HG03469 (cell line): ENCODE measurements around the gene KLHL42.
"Not testable (repeated sequence)": the region's sequence is repeated elsewhere in the genome, so short reads cannot be mapped to it uniquely, and the experiment has no call there.

Source experiments
- ATAC-seq: cut with Tn5 transposase; IDR thresholded peaks from one replicate; pipeline ENCODE4 v1.9.1; 2021; ENCODE audit warnings: mild to moderate bottlenecking, moderate library complexity, moderate number of reproducible peaks; ENCODE audit not compliant: unreplicated experiment

KLHL42 gene

DNA sequence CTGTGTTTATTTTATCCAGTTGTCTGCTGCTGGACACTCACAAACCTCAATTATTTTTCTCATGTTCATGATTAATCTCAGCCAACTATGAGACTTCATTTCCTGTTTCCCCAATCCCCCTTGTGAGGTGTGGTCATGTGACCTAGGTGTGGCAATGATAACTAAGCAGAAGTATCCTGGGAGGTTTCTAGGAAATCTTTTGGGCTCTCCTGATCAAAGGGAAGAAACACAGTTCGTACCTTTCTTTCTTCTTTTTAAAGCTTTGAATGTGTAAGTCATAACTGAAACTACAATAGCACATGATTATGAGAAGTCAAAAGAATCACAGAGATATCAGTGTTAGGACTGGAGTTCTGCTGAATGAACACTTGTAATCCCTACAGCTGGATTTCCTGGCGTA lies 34.4 kb downstream of the KLHL42 start:
- no peak for ATAC-seq

DNA sequence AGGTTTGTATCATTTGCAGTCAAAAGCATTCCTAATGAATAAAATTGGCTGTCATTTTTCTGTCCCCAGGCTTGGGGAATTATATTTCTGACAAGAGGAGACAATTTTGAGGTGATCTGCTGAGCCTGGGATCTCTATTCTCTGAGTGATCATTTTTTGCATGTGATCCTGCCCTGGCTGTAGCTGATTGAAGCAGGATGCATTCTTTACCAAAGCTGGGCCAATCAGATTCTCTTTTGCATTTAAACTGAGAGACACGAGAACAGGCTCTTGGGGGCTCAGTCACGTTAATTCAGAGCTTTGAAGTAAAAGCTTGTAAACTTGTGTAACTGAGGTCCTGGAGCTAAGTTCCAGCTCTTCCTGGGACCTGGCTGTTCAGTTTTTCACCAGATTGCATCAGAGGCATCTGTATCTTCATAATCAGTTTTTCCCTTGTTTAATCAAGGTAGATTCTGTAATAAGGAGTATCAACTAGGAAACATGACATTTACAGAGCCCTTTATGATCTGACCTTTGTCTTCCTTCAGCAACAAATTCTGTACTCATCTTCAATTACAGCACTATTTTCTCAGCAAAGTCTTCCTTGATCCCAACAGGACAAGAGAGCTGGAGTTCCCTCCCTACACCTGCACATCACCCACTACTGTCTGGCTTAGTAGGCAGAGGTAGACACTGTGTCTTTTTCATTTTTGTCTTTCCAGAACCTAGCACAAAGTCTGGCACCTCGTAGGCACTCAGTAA lies 35.0 kb downstream of the KLHL42 start:
- no peak for ATAC-seq

DNA sequence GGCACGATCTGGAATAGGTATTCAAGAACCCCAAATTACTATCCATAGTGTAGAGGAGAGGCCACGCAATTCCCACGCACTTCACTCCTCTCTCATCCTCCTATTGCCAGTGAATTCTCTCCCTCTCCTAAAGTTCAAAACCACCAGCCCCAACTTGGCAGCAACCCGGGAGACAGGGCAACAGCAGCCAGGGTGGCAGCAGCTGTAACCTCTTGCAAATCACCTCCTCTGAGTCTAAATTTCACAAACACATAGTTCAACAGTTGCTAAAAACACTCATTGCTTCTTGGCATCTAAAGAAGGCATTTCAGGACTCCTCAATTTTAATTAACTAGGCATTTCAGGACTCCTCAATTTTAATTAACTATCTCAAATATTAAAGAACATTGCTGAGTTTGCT lies 37.7 kb downstream of the KLHL42 start:
- ATAC-seq: no peak

DNA sequence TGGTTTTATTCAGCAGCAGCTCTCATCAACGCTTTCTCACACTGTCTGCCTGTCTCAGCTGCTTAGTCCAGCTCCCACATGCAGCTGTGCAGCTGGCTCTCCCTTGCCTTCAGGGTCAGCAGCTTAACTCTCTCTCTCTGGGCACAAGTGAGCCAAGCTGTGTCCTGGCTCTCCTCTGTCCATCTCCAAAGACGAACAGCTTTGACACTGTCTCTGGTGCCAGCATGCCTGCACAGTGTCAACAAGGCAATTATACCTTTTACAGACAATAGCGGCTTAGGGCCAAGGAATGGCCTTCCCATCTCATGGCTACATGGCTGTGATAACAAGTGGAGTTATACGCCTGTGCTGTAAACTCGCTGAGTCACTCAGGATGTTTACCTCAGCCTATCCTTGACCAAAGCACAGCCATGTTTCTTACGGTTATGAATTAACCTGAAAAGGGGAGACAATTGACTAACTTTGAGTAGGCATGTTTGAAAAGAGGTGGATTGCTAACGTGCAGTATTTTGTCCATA lies 38.4 kb downstream of the KLHL42 start:
- ATAC-seq: no peak

DNA sequence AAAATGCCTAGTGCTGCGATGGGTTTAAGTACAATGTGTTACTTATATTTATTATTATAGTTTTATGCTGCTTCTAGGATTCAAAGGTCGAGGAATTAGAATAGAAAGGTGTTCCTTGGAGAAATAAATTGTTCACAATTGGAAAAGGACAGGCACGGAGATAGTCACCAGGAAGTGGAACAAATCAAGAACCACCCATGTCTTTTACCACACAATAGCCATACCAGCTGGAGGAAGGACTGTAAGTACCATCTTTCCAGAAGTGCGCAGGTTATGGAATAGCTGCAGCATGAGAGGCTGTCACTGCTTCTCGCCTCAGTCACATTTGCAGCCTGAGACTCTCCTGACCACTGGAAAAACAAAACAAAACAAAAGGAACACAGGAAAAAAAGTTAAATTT lies 40.5 kb downstream of the KLHL42 start:
- ATAC-seq: no peak

DNA sequence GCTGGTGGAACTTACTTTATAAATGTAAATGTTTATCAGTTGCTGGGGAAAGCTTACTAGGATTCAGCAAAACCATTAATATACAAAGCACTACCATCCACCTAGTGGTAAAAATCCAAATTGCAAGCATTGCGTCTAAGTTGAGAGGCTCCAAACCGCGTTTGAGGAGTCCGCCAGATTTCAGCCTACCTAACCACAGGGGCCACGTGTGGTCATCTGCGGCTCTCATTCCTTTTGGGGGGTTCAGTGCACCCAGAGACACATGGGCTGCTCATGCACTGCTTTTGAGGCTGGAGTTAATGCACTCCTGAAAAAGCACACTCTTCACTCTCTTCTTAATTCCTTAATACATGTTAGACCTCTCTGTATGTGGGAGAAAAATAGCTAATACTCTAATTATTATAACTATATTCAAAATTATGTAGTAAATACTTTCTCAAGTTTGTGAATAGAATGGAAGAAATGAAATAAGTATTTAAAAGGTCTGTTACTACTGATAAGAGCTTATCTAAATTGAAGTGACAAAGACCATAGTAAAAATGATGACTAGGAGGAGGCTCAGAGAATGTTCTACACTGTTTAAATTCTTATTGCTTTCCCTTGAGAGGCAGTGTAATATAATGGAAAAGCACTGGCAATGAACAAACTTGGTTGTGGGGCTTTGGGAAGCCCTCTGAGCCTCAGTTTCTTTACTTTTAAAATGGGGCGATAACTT lies 41.4 kb downstream of the KLHL42 start:
- no peak for ATAC-seq

DNA sequence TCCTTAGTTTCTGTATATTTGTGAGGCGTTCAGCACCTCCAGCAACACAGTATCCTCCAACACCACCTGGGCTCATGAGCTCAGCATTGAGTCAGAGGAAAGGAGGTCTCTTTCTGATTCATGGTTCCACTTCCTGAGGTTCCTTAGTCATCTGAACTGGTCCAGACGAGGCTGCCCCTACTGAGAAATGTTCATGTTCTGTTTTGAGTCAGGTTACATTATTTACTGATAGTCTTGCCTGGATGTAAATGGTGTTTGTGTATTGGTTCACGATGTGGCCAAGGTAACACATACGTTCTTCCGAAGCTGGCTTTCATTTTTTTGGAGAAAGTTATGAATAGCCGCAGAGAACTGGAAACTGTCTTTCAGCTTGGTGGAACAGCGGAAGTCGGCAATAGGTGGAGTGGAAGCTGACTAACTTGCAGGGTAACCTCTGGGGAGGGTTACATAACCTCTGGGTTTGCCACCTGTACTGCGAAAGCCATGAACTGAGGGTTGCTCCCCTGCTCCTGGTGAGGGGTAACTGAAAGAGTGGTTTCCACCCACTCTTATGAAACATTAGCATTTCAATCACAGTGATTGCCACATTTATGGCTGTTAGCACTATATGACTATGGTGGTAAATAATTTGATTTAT lies 42.2 kb downstream of the KLHL42 start:
- ATAC-seq: peak; percentile 76

DNA sequence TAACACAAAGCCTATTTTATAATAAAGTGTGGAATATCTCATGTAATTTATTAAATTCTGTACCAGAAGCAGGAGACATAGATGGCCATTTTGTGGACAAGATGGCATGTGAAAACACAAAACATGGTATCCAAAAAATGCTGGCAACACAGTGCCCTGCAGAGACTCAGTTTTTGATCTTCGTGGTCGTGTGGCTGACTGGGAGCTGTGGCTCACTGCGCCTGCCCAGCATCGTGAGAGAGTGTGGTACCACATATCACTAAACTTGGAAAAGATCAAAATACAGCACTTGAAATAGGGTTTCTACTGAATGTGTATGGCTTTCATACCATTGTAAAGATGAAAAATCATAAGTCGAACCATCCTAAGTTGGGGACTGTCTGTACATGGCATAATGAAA lies 43.0 kb downstream of the KLHL42 start:
- no peak for ATAC-seq

DNA sequence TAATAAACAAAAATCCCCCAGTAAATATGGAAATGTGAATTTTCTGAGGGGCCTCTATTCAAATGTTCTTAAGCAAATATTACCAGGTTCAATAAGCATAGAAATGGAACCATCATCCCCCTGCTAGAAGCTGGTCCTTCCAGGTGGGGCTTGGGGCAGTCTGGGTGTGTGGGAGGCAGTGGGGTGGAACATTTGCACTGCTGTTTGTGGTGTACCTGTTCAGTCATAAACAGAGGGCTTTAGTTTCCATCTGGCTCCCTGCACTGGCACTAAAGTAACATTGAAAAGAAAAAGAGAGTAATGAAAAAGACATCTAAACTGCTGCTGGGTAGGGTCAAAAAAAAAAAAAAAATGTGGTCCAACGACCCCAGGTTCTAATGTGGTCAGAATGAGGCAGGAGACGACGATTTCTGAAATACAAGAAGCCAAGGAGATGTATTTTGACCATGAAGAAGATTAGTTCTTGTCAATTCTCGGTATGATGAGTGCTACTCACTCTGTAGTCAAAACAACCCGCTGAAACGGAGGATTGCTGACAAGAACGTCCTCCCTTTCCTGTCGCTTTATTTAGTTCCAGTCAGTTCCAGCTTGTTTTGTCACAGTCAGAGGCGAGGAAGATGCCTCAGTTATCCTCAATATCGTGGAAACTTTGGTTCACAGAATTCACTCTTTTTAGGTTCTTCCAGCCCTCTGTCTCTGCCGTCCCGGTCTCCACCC lies 44.3 kb downstream of the KLHL42 start:
- ATAC-seq: peak; percentile 35

DNA sequence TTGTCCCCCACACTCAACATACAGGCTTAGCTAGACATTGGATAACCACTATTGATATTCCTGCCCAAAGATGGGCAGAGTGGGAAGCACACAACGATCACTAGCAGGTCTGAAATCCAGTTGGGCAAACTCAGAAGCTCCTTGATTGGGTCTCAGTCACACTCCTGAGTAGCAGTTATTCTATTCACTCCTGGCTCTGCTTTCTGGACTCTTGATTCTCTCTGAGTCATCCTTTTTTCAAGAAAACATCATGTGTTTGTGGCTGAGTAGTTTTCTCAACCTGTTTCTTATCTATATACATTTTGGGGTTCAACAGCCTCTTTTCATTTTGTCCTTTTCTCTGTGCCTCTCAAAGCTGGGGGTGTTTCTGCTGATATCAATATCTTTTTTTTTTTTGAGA lies 46.0 kb downstream of the KLHL42 start:
- no peak for ATAC-seq

DNA sequence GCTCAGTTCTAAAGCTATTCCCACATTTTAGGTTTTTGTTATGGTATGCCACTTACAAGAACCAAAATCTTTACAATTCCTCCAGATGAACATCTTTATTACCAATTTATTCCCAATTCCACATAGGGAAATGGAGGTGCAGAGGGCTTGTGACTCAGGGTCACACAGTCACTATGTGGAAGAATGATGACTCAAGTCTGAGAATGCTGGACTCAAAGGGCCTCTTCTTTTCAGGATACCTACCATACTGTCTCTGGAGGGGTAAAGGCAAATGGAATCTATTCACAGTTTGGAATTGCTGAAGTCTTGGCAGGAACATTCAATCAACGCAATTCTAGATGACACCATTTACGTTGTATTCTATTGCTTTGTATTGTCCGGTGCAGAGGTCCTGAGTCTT lies 48.2 kb downstream of the KLHL42 start:
- no peak for ATAC-seq

DNA sequence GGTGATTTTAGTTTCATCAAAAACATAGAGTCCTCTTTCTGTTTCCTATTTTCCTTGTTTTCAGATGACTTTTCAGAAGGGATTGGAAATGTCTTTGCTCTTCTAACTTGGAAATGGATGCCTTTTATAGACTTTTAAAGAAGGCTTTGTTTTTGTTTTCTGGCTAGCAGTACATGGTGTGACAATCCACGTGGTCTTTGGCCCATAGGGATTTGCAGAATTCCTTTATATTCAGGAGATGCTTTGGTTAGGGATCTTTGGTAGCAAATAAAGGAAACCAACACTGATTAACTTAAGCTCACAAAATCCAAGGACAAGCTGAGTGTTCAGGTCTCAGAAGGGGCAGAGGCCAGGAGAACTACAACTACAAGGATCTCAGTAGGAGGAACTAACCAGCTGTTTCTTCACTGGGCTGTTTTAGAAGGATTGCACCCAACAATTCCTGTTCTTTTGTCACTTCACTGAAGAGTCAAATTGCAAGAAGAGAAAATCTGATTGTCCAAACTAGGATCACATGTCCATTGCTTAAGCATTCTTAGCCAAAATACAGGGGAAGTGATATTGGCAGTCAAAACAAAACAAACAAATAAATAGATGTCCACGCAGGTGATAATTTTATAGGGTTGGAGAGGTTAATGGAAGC lies 58.6 kb downstream of the KLHL42 start:
- ATAC-seq: no peak

DNA sequence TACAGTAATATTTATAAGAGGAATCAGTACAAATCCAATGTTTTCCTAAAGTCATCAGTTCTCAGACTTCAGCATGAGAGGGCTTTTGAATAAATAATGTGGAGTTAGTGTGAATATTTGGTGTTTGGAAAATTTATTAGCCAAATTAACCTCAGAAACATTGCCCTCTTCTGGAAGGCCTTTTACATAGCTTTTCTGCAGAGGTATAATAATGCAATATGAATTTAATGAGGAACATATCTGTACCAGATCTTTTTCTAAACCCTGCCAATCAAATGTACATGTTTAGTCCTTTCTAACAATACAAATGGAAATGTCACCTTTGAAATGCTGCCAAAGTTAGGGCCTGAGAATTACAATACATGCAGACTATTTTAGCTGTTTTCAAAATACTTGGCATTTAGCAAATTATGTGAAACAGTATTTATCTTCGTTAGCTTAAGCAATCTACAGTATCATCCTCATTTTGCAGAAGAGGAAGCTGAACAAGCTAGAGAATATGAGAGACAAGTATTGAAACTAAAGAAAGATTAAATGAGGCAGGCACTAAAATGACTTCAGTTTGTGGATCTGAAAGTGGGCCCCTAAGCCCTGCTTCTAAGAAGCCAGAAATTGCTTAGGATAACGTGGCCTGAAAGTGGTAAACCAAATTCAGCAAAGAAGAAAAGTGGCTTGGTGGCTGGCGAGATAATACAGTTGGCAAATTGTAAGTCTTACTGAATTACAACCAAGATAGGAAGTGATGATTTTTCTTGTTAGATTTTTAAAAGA lies 60.4 kb downstream of the KLHL42 start:
- ATAC-seq: peak; percentile 53

DNA sequence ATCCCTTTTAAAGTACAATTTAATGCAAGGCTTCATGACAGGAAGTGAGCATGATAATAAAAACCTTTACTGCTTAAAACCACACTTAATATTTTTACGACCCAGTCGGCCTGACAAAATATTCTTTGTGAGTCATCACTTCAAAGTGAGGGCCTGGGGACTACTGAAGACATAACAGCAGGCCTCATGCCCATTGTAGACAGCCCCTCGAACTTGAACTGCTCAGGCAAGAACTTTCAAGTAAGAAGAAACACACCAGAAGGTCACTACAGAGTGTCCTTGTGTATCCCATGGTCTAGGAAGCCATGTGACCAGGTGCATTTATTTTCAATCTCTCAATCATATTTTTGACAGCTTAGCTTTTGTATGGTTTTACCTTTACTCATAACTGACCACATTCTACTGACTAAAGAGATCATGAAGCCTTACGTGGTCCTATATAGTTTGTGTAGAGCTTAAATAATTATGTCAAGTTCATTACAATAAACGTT lies 61.4 kb downstream of the KLHL42 start:
- no peak for ATAC-seq

DNA sequence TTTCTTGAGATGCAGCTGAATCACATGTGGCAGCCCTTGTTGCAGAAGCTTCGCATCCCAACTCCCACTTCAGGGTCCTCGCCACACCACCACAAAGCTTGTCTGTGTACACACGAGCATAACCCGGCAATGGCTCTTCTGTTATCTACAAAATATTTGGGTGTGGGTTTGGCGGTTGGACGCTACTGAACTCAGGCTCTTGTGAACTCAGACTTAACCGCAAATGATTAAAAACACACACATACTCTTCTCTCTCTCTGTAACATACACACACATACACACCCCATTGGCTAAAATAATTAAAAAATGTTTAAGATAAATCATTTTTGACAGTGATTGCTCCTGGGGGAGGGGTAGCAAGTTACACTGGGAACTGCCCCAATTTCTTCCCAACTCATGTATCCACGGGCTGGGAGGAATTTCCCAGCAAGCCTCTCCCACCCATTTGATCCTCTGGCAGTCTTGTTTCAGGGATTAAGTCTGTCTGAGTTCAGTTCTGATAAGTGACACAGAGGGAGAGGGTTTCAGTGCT lies 63.7 kb downstream of the KLHL42 start:
- no peak for ATAC-seq

DNA sequence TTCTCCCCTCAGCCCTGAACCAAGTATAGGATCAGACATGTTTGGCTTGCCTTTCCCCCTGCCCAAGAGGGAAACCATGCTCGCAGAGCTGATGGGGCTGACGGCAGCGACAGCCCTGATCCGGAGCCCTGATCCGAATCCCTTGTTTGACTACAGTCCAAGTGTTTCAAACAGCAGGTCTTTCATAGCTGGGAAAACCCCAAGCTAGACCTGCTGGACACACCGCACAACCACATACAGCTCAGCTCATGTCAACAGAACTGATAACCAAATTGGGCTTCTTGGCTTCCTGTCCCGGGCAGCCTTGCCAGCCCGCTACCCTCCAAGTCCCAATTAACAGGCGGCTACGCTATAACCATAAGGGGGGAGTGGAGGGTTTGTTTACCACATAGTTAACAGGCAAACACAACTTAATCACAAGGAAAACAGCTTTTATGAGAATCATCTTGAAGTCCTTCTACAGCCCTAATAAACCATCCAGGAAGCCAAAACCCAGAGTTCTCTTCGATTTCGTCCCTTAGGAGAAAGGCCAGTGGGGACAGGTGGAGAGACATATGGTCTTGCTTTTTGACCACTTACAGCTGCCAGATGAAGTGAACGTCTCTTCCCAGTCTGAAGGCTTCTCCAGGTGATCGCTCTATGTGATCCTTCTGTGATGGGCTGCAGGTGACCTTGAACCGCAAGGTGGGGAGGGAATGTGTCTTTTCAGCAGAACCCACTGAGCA lies 64.5 kb downstream of the KLHL42 start:
- ATAC-seq: no peak

DNA sequence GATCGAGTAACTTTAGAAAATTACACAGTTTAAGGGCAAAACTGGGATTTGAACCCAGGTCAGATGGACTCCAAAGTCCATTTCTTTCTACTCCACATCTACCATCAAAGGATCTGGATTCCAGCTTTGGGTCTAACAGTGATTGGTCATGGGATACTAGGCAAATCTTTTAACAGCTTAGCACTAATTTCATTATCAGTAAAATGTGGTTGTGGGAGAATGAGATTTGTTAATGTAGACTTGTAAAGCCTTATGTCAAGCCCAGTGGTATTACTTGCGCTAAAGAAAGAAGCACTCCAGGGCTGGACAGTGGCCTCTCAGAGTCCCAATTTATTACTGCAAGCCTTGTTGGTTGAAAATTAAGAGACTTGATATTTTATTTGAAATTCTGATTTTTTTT lies 65.2 kb downstream of the KLHL42 start:
- no peak for ATAC-seq

DNA sequence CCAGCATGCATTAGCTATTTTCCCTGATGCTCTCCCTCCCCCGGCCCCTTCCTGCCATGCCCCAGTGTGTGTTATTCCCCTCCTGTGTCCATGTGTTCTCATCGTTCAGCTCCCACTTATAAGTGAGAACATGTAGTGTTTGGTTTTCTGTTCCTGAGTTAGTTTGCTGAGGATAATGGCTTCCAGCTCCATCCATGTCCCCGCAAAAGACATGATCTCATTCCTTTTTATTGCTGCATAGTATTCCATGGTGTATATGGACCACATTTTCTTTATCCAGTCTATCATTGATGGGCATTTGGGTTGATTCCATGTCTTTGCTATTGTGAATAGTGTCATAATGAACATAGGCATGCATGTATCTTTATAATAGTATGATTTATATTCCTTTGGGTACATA lies 65.7 kb downstream of the KLHL42 start:
- not testable (repeated sequence) for ATAC-seq

DNA sequence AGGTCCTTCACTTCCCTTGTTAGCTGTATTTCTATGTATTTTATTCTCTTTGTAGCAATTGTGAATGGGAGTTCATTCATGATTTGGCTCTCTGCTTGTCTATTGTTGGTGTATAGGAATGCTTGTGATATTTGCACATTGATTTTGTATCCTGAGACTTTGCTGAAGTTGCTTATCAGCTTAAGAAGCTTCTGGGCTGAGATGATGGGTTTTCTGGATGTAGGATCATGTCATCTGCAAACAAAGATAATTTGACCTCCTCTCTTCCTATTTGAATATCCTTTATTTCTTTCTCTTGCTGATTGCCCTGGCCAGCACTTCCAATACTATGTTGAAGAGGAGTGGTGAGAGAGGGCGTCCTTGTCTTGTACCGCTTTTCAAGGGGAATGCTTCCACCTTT lies 67.3 kb downstream of the KLHL42 start:
- not testable (repeated sequence) for ATAC-seq
